ENCODE results near the gene MRGPRF.

Gene MRGPRF

DNA sequence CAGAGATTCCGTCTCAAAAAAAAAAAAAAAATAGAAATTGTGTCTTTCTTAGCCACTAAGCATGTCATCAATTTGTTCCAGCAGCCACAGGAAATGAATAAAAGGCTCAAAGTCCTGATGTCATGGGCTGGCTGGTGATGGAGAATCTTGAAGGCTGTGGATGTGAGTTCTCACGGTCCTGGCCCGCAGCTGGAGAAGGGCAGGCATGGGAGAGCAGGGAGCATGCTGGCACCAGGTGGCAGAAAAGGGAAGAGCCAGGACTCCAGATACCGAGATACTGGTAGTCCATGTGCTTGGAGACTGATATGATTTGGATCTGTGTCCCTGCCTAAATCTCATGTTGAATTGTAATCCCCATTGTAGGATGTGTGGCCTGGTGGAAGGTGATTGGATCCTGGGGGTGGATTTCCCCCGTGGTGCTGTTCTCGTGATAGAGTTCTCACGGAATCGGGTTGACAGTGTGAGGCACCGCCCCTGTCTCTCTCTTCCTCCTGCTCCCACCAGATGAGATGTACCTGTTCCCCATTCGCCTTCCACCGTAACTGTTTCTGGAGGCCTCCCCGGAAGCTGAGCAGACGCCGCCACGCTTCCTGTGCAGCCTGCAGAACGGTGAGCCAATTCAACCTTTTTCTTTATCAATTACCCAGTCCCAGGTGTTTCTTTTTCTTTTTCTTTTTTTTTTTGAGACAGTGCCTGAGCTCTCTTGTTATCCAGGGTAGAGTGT lies 50.4 kb downstream of the MRGPRF start:
- peak in 1 of 14 donors; percentile 55 for DNase-seq

DNA sequence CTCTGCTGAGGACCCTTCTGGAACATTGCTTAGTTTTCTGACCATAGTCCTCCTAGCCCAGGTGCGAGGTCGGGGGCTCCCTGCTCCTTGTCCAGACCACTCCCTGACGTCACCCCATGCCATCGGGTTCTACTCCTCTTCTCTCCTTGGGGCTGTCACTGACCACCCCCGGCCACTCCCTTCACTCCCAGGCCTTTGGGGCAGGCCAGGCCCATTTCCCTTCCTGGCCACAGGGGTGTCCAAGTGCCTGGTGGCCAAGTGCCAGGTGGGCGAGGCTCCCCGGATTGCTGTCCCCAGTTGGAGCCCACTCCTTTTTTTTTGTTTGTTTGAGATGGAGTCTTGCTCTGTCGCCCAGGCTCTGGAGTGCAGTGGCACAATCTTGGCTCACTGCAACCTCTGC lies 51.8 kb downstream of the MRGPRF start:
- DNase-seq: no peak

DNA sequence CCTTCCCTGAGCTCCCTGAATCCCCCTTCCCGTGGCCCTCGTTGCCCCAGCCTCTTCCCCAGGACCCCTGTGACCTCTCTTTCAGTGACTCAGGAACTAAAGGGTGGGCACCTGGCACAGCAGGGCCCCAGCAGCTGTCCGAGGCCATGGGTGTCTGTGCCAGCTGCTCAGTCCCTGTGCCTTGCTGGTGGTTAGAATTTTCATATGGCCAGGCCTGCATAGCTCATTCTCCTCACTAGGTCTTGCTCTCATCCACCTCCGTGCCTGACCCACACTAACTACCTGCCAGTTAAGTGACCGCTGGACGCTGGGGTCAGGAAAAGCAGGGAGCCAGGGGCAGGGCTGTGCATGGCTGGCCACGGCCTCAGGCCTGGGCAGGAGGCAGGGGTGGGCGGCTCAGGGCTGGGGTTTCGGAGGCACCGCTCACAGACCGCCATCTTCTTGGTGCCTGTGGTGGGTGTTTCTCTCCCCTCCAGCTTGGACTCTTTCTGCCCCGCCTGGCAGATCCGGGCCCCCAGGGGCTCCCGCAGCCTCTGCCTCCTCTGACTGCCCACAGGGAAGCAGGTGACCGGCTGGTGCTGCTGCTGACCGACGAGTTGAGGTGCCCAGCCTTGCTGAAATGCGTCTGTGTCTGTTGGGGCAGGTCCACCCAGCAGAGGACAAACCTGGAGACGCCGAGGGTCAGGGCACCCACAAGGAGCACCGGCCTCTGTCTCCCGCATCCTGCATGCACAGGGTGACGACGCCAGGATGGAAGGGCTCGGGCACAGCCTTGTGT lies 52.6 kb downstream of the MRGPRF start:
- peak in 1 of 14 donors; percentile 31 for DNase-seq

DNA sequence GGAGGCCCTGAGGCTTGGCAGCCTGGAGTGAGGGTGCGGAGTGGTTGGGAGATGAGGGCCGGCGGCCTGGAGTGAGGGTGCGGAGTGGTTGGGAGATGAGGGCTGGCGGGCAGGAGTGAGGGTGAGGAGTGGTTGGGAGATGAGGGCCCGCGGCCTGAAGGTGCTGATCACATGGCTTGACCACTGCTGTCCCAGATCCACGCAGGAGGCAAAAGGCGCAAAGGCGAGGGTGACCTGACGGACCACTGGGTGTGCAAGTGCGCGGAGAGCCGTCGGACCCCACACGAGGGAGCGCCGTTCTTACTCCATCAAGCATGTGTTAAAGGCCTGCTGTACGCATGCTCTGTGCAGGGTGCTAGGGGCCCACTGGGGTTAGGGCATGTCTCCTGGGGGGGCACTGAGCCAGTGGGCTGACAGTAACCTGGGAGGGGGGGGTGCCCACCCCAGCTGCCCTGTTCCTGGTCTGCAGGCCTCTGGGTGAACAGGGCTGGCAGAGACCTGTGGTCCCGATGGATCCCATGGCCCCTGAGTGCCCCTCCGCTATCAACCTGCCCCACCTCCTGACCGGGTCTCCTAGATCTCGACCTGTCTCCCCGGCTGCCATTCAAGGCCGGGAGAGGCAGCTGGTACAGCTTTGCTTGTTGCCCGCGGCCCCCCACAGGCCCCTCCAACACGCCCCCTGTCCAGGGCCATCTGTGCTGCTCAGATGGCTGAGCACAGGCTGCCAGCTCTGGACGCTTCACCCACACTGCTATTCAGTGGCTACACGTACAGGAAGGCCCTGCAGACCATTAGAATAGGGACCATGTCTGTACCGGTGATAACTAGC lies 53.4 kb downstream of the MRGPRF start:
- peak in 2 of 14 donors; percentile 19 to 92 for DNase-seq

DNA sequence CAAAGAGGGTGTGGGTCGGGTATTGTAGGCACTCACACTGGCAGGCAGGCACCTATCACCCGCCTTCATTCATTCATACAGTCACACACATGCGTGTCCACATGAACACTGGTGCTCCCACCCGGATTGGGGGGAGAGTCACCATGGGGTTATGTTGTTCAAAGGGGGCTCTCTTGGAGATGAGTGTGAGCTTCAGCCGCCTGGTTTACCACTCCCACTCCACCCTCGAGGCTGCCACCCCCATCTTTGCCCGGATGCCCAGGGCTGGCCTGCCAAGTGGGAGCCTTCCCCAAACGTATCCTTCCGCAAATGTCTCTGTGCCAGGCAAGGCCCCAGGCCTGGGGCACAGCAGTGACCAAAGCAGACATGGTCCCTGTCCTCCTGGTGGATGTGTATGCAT lies 54.8 kb downstream of the MRGPRF start:
- no peak for DNase-seq

DNA sequence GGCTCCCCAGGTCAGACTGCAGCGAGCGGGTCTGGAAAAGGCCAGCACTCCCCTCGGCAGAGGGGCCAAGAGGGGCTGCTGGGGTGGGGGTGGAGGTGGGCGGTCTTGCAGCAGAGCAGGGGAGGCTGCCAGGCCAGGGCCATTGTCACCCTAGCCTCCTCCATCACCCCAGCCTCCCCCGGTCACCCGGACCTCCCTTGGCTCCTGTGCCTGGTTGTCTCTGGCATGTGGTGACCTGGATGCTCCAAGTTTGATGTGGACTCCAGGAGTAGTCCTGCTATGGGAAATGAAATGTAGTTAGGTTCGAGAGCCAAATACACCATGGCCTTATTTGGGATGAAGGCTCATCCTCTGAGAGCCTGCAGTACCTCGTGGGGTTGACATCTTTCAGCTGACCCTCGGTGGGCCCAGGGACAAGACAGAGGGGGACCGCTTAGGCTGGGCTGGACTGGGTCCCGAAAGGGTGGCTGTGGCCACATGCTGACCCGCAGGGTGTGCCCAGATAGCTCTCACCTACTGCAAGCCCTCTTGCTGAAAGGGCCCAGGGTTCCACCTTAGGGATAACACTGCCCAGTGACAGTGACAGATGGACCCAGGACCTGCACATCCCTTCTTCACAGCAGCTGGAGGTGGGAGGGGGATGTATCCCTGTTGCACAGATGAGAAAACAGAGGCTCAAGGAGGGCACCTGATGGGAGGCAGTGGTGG lies 56.3 kb downstream of the MRGPRF start:
- DNase-seq: no peak

DNA sequence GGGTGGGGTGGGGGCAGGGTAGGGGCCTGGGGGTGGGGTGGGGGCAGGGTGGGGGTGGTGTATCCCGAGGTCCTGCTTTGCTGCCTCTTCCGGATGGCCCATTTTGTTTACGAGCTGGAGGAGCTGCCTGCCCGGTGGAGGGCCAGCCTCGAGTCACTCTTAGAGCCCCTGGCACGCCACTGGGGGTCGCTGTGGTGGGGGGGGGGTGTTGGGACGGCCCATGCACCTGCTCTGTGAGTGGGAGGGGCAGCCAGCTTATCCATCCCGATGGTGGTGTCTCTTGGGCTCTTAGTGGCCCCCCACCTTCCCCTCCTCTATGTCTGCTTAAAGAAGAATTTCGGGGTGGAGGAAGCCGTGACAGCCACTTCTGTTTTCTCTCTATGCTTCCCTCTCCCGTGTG lies 56.9 kb downstream of the MRGPRF start:
- no peak for DNase-seq

DNA sequence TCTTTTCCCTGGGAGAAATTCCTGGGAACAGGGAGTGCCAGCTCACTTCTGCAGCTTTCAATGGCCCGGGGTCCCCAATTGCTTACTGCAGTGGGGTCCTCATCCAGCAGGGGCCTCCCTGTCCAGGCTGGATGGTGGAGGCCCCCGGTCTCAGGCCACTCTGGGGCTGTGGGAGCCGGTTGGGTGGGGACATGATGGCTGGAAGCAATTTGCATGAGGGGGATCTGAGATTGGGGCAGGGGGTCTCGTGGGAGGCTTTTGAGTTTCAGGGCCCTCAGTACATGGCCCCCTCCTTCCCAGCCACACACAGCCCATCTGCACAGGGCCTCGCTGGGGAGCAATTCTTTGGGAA lies 57.5 kb downstream of the MRGPRF start:
- DNase-seq: no peak

DNA sequence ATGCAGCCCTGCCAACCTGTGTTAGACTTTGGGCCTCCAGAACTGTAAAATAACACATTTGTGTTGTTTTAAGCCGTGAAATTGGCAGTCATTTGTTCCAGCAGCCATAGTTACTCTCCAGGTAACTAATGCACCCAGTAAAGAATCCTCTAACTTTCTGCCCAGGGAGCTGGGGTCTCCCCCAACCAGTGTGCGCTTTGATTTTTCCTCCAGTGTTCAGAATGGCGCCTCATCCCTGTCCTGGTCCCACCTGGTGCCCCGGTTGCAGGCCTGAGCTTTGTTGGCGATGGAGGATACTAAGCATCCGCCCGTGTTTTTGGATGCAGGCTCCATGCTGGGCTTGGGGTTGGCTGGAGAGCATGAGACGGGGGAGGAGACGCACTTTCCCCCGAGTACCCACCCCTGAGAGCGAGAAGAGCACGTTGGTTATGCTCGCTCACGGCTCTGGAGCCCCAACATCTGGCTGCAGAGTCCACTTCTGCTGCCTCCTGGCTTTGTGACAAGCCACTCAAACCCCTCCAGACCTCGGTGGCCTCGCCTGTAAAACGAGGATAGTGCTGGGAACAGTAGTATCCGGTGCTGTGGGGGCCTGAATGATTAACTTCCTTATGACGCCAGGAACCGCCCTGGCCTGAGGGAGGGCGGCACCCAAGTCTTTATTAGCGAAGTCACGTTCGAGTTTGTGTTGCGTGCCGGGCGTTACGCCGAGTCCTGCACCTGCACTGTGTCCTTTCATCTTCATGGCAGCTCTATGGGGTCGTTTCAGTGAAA lies 58.0 kb downstream of the MRGPRF start:
- DNase-seq: no peak

Measured in C1 segment of cervical spinal cord (tissue), 14 donors.